H9 (cell line): ENCODE results near the gene ANKRD11. TPM values are rescaled to one million over a fixed set of nuclear protein-coding genes. Genes with fewer than 3 reads are reported as not detected.

Experiments used
- DNase-seq: peaks from one replicate; pipeline ENCODE4 v3.0.0-alpha.2; 2017
- H2AFZ ChIP-seq: one replicate; pipeline ENCODE4 v1.6.1; 2013; ENCODE audit warnings: mild to moderate bottlenecking, low read length, control low read depth, moderate library complexity
- H2AK5ac ChIP-seq: 2 replicates; pipeline ENCODE4 v1.6.1; 2013; ENCODE audit warnings: low read length, control low read depth, mixed read lengths; ENCODE audit not compliant: insufficient read length
- H2BK120ac ChIP-seq: one replicate; pipeline ENCODE4 v1.6.1; 2013; ENCODE audit warnings: low read depth, mild to moderate bottlenecking, low read length, control low read depth, inconsistent platforms; ENCODE audit not compliant: poor library complexity, severe bottlenecking
- H2BK12ac ChIP-seq: 2 replicates; pipeline ENCODE4 v1.6.1; 2013; ENCODE audit warnings: low read length, control low read depth, mixed read lengths, low read depth; ENCODE audit not compliant: insufficient read length
- H2BK15ac ChIP-seq: 2 replicates; pipeline ENCODE4 v1.6.1; 2013; ENCODE audit warnings: low read depth, low read length, control low read depth
- H2BK20ac ChIP-seq: one replicate; pipeline ENCODE4 v1.6.1; 2013; ENCODE audit warnings: low read depth, mild to moderate bottlenecking, low read length, control low read depth, inconsistent platforms; ENCODE audit not compliant: poor library complexity, severe bottlenecking
- H2BK5ac ChIP-seq: 2 replicates; pipeline ENCODE4 v1.6.1; 2013; ENCODE audit warnings: low read length, control low read depth, mixed read lengths; ENCODE audit not compliant: insufficient read length
- H3K14ac ChIP-seq: 2 replicates; pipeline ENCODE4 v1.6.1; 2013; ENCODE audit warnings: low read length, control low read depth; ENCODE audit not compliant: insufficient read depth
- H3K18ac ChIP-seq: 2 replicates; pipeline ENCODE4 v1.6.1; 2013; ENCODE audit warnings: low read depth, mild to moderate bottlenecking, mixed read lengths, low read length, control low read depth; ENCODE audit not compliant: insufficient read length
- H3K23ac ChIP-seq: 2 replicates; pipeline ENCODE4 v1.6.1; 2013; ENCODE audit warnings: low read length, control low read depth, mixed read lengths, low read depth; ENCODE audit not compliant: insufficient read length
- H3K23me2 ChIP-seq: 2 replicates; pipeline ENCODE4 v1.6.1; 2013; ENCODE audit warnings: low read depth, mild to moderate bottlenecking, mixed read lengths, low read length, control low read depth; ENCODE audit not compliant: insufficient read length, poor library complexity, severe bottlenecking
- H3K27ac ChIP-seq: 2 replicates; pipeline ENCODE4 v1.5.1; 2013; ENCODE audit warnings: low read length, control low read depth, mixed read lengths, low read depth; ENCODE audit not compliant: insufficient read length
- H3K27me3 ChIP-seq: 2 replicates; pipeline ENCODE4 v1.6.1; 2013; ENCODE audit warnings: low read length, control low read depth, inconsistent platforms; ENCODE audit not compliant: insufficient read depth
- H3K4ac ChIP-seq: 2 replicates; pipeline ENCODE4 v1.6.1; 2013; ENCODE audit warnings: low read depth, mild to moderate bottlenecking, control low read depth, inconsistent platforms, low read length, moderate library complexity
- H3K4me1 ChIP-seq: 2 replicates; pipeline ENCODE4 v1.6.1; 2013; ENCODE audit warnings: low read length, control low read depth, inconsistent platforms; ENCODE audit not compliant: insufficient read depth
- H3K4me2 ChIP-seq: 2 replicates; pipeline ENCODE4 v1.6.1; 2013; ENCODE audit warnings: low read length, control low read depth, mixed read lengths; ENCODE audit not compliant: insufficient read length, insufficient read depth
- H3K56ac ChIP-seq: 2 replicates; pipeline ENCODE4 v1.6.1; 2013; ENCODE audit warnings: low read depth, mild to moderate bottlenecking, mixed read lengths, low read length, control low read depth; ENCODE audit not compliant: insufficient read length
- H3K79me1 ChIP-seq: 2 replicates; pipeline ENCODE4 v1.6.1; 2013; ENCODE audit warnings: low read depth, mild to moderate bottlenecking, moderate library complexity, low read length, control low read depth, inconsistent platforms; ENCODE audit not compliant: insufficient read depth, poor library complexity, severe bottlenecking
- H3K79me2 ChIP-seq: 2 replicates; pipeline ENCODE4 v1.6.1; 2013; ENCODE audit warnings: low read length, control low read depth, inconsistent platforms; ENCODE audit not compliant: insufficient read depth
- H3K9ac ChIP-seq: 2 replicates; pipeline ENCODE4 v1.6.1; 2013; ENCODE audit warnings: low read length, control low read depth, mixed read lengths; ENCODE audit not compliant: insufficient read length; ENCODE audit errors: extremely low read depth
- H3K9me3 ChIP-seq: one replicate; pipeline ENCODE4 v1.6.1; 2013; ENCODE audit warnings: low read depth, low read length, inconsistent platforms; ENCODE audit not compliant: control insufficient read depth
- H3T11ph ChIP-seq: one replicate; pipeline ENCODE4 v1.6.1; 2013; ENCODE audit warnings: mild to moderate bottlenecking, low read length, control low read depth, inconsistent platforms
- H4K20me1 ChIP-seq: one replicate; pipeline ENCODE4 v1.6.1; 2013; ENCODE audit not compliant: control insufficient read depth, insufficient read length, insufficient read depth
- H4K5ac ChIP-seq: 2 replicates; pipeline ENCODE4 v1.6.1; 2013; ENCODE audit warnings: low read depth, mild to moderate bottlenecking, mixed read lengths, low read length, control low read depth; ENCODE audit not compliant: insufficient read length
- H4K8ac ChIP-seq: replicated peaks from 2 replicates; pipeline ENCODE4 v1.6.1; 2013; ENCODE audit warnings: low read length, control low read depth, mixed read lengths, low read depth; ENCODE audit not compliant: insufficient read length
- H4K91ac ChIP-seq: 2 replicates; pipeline ENCODE4 v1.6.1; 2013; ENCODE audit warnings: low read depth, mild to moderate bottlenecking, moderate library complexity, mixed read lengths, low read length, control low read depth; ENCODE audit not compliant: insufficient read length
- H3K27ac Mint-ChIP-seq, 3 experiments: 2 replicates in 2 of 3; 3 replicates in 1 of 3; pipeline ENCODE4 v1.8.0; 2020 to 2021; ENCODE audit warnings: mixed read lengths in 3 of 3, mild to moderate bottlenecking in 1 of 3, moderate library complexity in 1 of 3
- H3K27me3 Mint-ChIP-seq: 2 replicates; pipeline ENCODE4 v1.8.0; 2021; ENCODE audit warnings: low read depth, mild to moderate bottlenecking, moderate library complexity, mixed read lengths
- H3K36me3 Mint-ChIP-seq, 3 experiments: 2 replicates in 2 of 3; 3 replicates in 1 of 3; pipeline ENCODE4 v1.8.0; 2020 to 2021; ENCODE audit warnings: low read depth in 3 of 3, mixed read lengths in 3 of 3; ENCODE audit not compliant: insufficient read depth in 1 of 3
- H3K4me1 Mint-ChIP-seq, 2 experiments: 2 replicates each; pipeline ENCODE4 v1.8.0; 2020; ENCODE audit warnings: mixed read lengths in 2 of 2
- H3K4me3 Mint-ChIP-seq, 2 experiments: 2 replicates in 1 of 2; 3 replicates in 1 of 2; pipeline ENCODE4 v1.8.0; 2020 to 2021; ENCODE audit warnings: mild to moderate bottlenecking in 2 of 2, mixed read lengths in 2 of 2, moderate library complexity in 1 of 2
- H3K9me3 Mint-ChIP-seq, 2 experiments: 2 replicates in 1 of 2; 3 replicates in 1 of 2; pipeline ENCODE4 v1.8.0; 2020; ENCODE audit warnings: mild to moderate bottlenecking in 2 of 2, mixed read lengths in 2 of 2, moderate library complexity in 1 of 2
- CTCF ChIP-seq: fragments of 200-600 bp; sonication (generic); conservative IDR thresholded peaks from 3 replicates; pipeline ENCODE4 v1.8.0; 2021; ENCODE audit warnings: antibody characterized with exemption, mild to moderate bottlenecking
- WGBS: extraction: QIAGEN DNeasy Blood & Tissue Kit; methylation state at CpG from one replicate; pipeline ENCODE4 v1.1.7; 2013; ENCODE audit warnings: missing lambda C conversion rate, low lambda C conversion rate, mixed read lengths; ENCODE audit not compliant: insufficient read length; ENCODE audit errors: extremely low coverage; 5-methylcytosine and 5-hydroxymethylcytosine counted together
- total RNA-seq: library from RNA; stranded (reverse); gene quantifications from 2 replicates; pipeline ENCODE4 v1.2.1, GENCODE V29; 2021

ANKRD11 gene
- total RNA-seq, 1 experiment from 2014 or later: 181 TPM

- Histone ChIP-seq H3K4ac (no peak overlapping the region), H3T11ph (no peak overlapping the region), H4K8ac (no peak overlapping the region), H3K79me1 (no peaks in the 10 kb centered on the region), H3K56ac (no peak overlapping the region), H3K4me2 (no peak overlapping the region), H3K9me3 (no peaks in the 10 kb centered on the region), H2BK20ac (no peak overlapping the region), H2BK120ac (no peak overlapping the region), H2AFZ (no peak overlapping the region), H4K91ac (no peak overlapping the region), H3K23ac (no peak overlapping the region), H4K20me1 (no peaks in the 10 kb centered on the region), H3K14ac (no peak overlapping the region), H2BK5ac (no peak overlapping the region), H2AK5ac (no peak overlapping the region), H3K4me1 (no peaks in the 10 kb centered on the region), H3K27me3 (no peaks in the 10 kb centered on the region), H4K5ac (no peak overlapping the region), H3K27ac (no peak overlapping the region), H2BK15ac (no peak overlapping the region), H2BK12ac (no peak overlapping the region), H3K18ac (no peak overlapping the region), H3K9ac (no peak overlapping the region), H3K23me2 (peaks cover 9% of the 10 kb centered on the region), H3K79me2 (no peaks in the 10 kb centered on the region)
- H3K4me3 Mint-ChIP-seq: peak overlapping the region in 1 of 2 experiments; percentile 14; a peak in 1 of 5 replicates
- TF ChIP-seq CTCF: no peak
- H3K9me3 Mint-ChIP-seq: peaks cover 4 to 5% of the 10 kb centered on the region in 2 experiments; a peak in 4 of 5 replicates
- peaks cover 9% of the 10 kb centered on the region for H3K27me3 Mint-ChIP-seq
- no peak for DNase-seq
- WGBS: no CpG with 5 or more reads among the region's 5 CpGs
- peaks cover 0 to 5% (median 4%) of the 10 kb centered on the region in 3 experiments; a peak in 5 of 7 replicates for H3K36me3 Mint-ChIP-seq
- peaks cover 3 to 6% of the 10 kb centered on the region in 2 experiments; a peak in 2 of 4 replicates for H3K4me1 Mint-ChIP-seq
- H3K27ac Mint-ChIP-seq: no peak overlapping the region
Observed at GRCh38 chr16:89243664-89244063, 246.7 kb downstream of the ANKRD11 start.
